GM19351 (cell line): ENCODE measurements around the gene TMEM87B.

Source experiments
- ATAC-seq: cut with Tn5 transposase; IDR thresholded peaks from one replicate; pipeline ENCODE4 v1.9.1; 2021; ENCODE audit warnings: mild to moderate bottlenecking, moderate library complexity; ENCODE audit not compliant: unreplicated experiment

TMEM87B gene

GRCh38 chr2:112054847-112055729, at the start of gene TMEM87B:
TSS of gene TMEM87B (plus strand) at chr2:112055269. CDS start at chr2:112055592, 323 bp downstream.
- ATAC-seq, result peak; percentile 56

GRCh38 chr2:112005406-112006075, 49.5 kb upstream of the TMEM87B start:
- ATAC-seq, result no peak

GRCh38 chr2:112006076-112006410, 49.0 kb upstream of the TMEM87B start:
- no peak for ATAC-seq

GRCh38 chr2:112007493-112007892, 47.6 kb upstream of the TMEM87B start:
- no peak for ATAC-seq

- no peak for ATAC-seq
Measured at GRCh38 chr2:112008910-112009485, 46.1 kb upstream of the TMEM87B start.

GRCh38 chr2:112010751-112011150, 44.3 kb upstream of the TMEM87B start:
- ATAC-seq, result no peak

- ATAC-seq, result no peak
Measured at GRCh38 chr2:112012556-112012955, 42.5 kb upstream of the TMEM87B start.

- ATAC-seq, result no peak
Measured at GRCh38 chr2:112018846-112019245, 36.2 kb upstream of the TMEM87B start.

GRCh38 chr2:112019569-112019982, 35.5 kb upstream of the TMEM87B start:
- ATAC-seq, result no peak

- ATAC-seq, result no peak
Measured at GRCh38 chr2:112020561-112020960, 34.5 kb upstream of the TMEM87B start.

GRCh38 chr2:112021290-112021689, 33.8 kb upstream of the TMEM87B start:
- ATAC-seq, result no peak

- no peak for ATAC-seq
Measured at GRCh38 chr2:112021781-112022231, 33.3 kb upstream of the TMEM87B start.

GRCh38 chr2:112023707-112024106, 31.4 kb upstream of the TMEM87B start:
- no peak for ATAC-seq

GRCh38 chr2:112024231-112024630, 30.8 kb upstream of the TMEM87B start:
- ATAC-seq, result no peak

GRCh38 chr2:112024896-112025491, 30.1 kb upstream of the TMEM87B start:
- no peak for ATAC-seq

- no peak for ATAC-seq
Measured at GRCh38 chr2:112026509-112026908, 28.6 kb upstream of the TMEM87B start.

GRCh38 chr2:112027767-112028166, 27.3 kb upstream of the TMEM87B start:
- no peak for ATAC-seq

- ATAC-seq, result no peak
Measured at GRCh38 chr2:112029164-112029563, 25.9 kb upstream of the TMEM87B start.

GRCh38 chr2:112031473-112032223, 23.4 kb upstream of the TMEM87B start:
- ATAC-seq, result no peak

GRCh38 chr2:112032224-112032586, 22.9 kb upstream of the TMEM87B start:
- ATAC-seq, result no peak
